Spleen (tissue), 11 donors: ENCODE measurements around the gene DNER. TPM values are rescaled to one million over a fixed set of nuclear protein-coding genes. Genes with fewer than 3 reads are reported as not detected.

Experiments
- DNase-seq: peaks from one replicate; pipeline ENCODE4 v3.0.0-alpha.2; 2020
- H3K27ac ChIP-seq, 8 donors: fragments of 200-600 bp; sonication (generic) in 7 of 8; 1 replicate in 4 of 8; 2 replicates in 4 of 8; pipeline versions ENCODE4 v1.5.0 to v1.8.0; 2016 to 2021; ENCODE audit warnings: inconsistent platforms in 4 of 8, mild to moderate bottlenecking in 4 of 8, moderate library complexity in 1 of 8
- H3K27me3 ChIP-seq, 7 donors: fragments of 200-600 bp; sonication (generic) in 6 of 7; replicated peaks in 1 of 7; 1 replicate in 4 of 7; 2 replicates in 3 of 7; pipeline versions ENCODE4 v1.5.0 to v1.8.0; 2016 to 2021; ENCODE audit warnings: inconsistent platforms in 3 of 7, mild to moderate bottlenecking in 1 of 7
- H3K36me3 ChIP-seq, 6 donors: fragments of 200-600 bp; sonication (generic) in 5 of 6; 1 replicate in 4 of 6; 2 replicates in 2 of 6; pipeline versions ENCODE4 v1.5.0 to v1.8.0; 2016 to 2021; ENCODE audit warnings: inconsistent platforms in 2 of 6
- H3K4me1 ChIP-seq, 6 donors: fragments of 200-600 bp; sonication (generic) in 5 of 6; 1 replicate in 3 of 6; 2 replicates in 3 of 6; pipeline versions ENCODE4 v1.5.0 to v1.8.0; 2016 to 2021; ENCODE audit warnings: inconsistent platforms in 3 of 6
- H3K4me3 ChIP-seq, 8 donors: fragments of 200-600 bp; sonication (generic) in 7 of 8; 1 replicate in 4 of 8; 2 replicates in 4 of 8; pipeline versions ENCODE4 v1.5.0 to v1.8.0; 2016 to 2021; ENCODE audit warnings: inconsistent platforms in 4 of 8, mild to moderate bottlenecking in 4 of 8, moderate library complexity in 2 of 8
- H3K9me3 ChIP-seq, 8 donors: fragments of 200-600 bp; sonication (generic) in 7 of 8; 1 replicate in 4 of 8; 2 replicates in 4 of 8; pipeline versions ENCODE4 v1.5.0 to v1.8.0; 2016 to 2021; ENCODE audit warnings: inconsistent platforms in 4 of 8
- CTCF ChIP-seq, 11 experiments: fragments of 200-600 bp in 7 of 11; fragments of 450-650 bp in 4 of 11; sonication (generic) in 4 of 11; IDR thresholded peaks in 8 of 11; conservative IDR thresholded peaks in 3 of 11; 1 replicate in 7 of 11; 2 replicates in 4 of 11; pipeline versions ENCODE4 v1.4.0 to v1.8.0; 2016 to 2021; ENCODE audit warnings: antibody characterized with exemption in 11 of 11, inconsistent platforms in 4 of 11, mild to moderate bottlenecking in 1 of 11
- POLR2A ChIP-seq, 3 donors: fragments of 450-650 bp; IDR thresholded peaks; one replicate each; pipeline ENCODE4 v1.5.1; 2017; ENCODE audit warnings: antibody characterized with exemption in 3 of 3, mild to moderate bottlenecking in 1 of 3
- POLR2AphosphoS5 ChIP-seq, 3 donors: sonication (generic); formaldehyde crosslinking; IDR thresholded peaks; one replicate each; pipeline ENCODE4 v1.5.1; 2017; ENCODE audit warnings: antibody characterized with exemption in 3 of 3
- WGBS, 5 donors: extraction: QIAGEN DNeasy Blood & Tissue Kit in 3 of 5; methylation state at CpG; one replicate each; pipeline versions ENCODE4 v1.1.5 to v1.1.7; 2013 to 2018; 5-methylcytosine and 5-hydroxymethylcytosine counted together
- intact Hi-C: fragments of 100-400 bp; cut with DNase I; formaldehyde crosslinking; loops from one replicate; pipeline ENCODE4 v1.15.0; 2023; ENCODE audit warnings: low total_unique reads
- polyA plus RNA-seq, 3 donors: library from polyadenylated mRNA; stranded (reverse); fragments of 200-250 nt; gene quantifications; one replicate each; pipeline ENCODE4 v1.2.1, GENCODE V29; 2013
- total RNA-seq, 7 donors: library from RNA; depleted of rRNA in 3 of 7; stranded (reverse); fragments of >200 nt in 3 of 7; fragmentation: NEBNext Ultra II Directional in 4 of 7; extraction: Animal tissue kit (Norgen Biotek cat#: 25700) in 4 of 7; gene quantifications; one replicate each; pipeline versions ENCODE4 v1.1.0 to v1.2.1, GENCODE V29; 2016 to 2021
- donor health status: healthy with polysubstance abuse.
- donor health status: DM: no; HTN: no; CAD: no; lungs with moderate emphysema.
- donor health status: DM: no; HTN: no; CAD: no.
- donor health status: Bipolar disorder and iron deficiency.
- donor health status: healthy.
- donor health status: DM: no; HTN: no; CAD: no.
- donor health status: DM: yes; HTN: yes; CAD: no.

DNER gene
- total and polyA plus RNA-seq, 10 donors, result 0.03 to 0.58 (median 0.26) TPM; not detected in 3

GRCh38 chr2:229635371-229635680 lies 79.0 kb downstream of the DNER start:
- Histone ChIP-seq H3K27ac (no peak overlapping the region), H3K4me1 (no peaks in the 10 kb centered on the region), H3K9me3 (no peaks in the 10 kb centered on the region), H3K27me3 (peaks cover 0 to 23% (median 0%) of the 10 kb centered on the region in 7 donors), H3K4me3 (no peak overlapping the region), H3K36me3 (no peaks in the 10 kb centered on the region)
- TF ChIP-seq CTCF (IDR thresholded peaks at IDR 0.05 in 8 of 11, conservative IDR thresholded peaks at IDR 0.05 in 3 of 11) (no peak), POLR2AphosphoS5 (IDR thresholded peaks at IDR 0.05) (no peak)
- intact Hi-C loops, result no loop called here
- WGBS, 5 donors, result 54 to 83% (median 78%) methylated on average over 1 of the region's 1 CpG
- DNase-seq, result no peak

GRCh38 chr2:229634601-229635370 lies 79.6 kb downstream of the DNER start:
- no peaks in the 10 kb centered on the region for H3K9me3 ChIP-seq
- H3K27ac ChIP-seq, result no peak overlapping the region
- intact Hi-C loops, result no loop called here
- H3K4me1 ChIP-seq, result no peaks in the 10 kb centered on the region
- H3K4me3 ChIP-seq, result no peak overlapping the region
- H3K36me3 ChIP-seq, result no peaks in the 10 kb centered on the region
- peaks cover 0 to 23% (median 0%) of the 10 kb centered on the region in 7 donors for H3K27me3 ChIP-seq
- DNase-seq, result no peak
- WGBS, 5 donors, result 49 to 61% (median 53%) methylated on average over 9 of the region's 9 CpGs
- TF ChIP-seq CTCF (IDR thresholded peaks at IDR 0.05 in 8 of 11, conservative IDR thresholded peaks at IDR 0.05 in 3 of 11), result no peak
- TF ChIP-seq POLR2AphosphoS5 (IDR thresholded peaks at IDR 0.05), result no peak
- TF ChIP-seq POLR2A (IDR thresholded peaks at IDR 0.05), result no peak

- Histone ChIP-seq H3K36me3 (no peaks in the 10 kb centered on the region), H3K4me3 (no peak overlapping the region), H3K4me1 (no peaks in the 10 kb centered on the region), H3K27me3 (peaks cover 0 to 23% (median 0%) of the 10 kb centered on the region in 7 donors), H3K27ac (no peak overlapping the region), H3K9me3 (no peaks in the 10 kb centered on the region)
- WGBS, 5 donors, result 73 to 91% (median 77%) methylated on average over 7 of the region's 7 CpGs
- TF ChIP-seq POLR2A (IDR thresholded peaks at IDR 0.05), result no peak
- TF ChIP-seq CTCF (IDR thresholded peaks at IDR 0.05 in 8 of 11, conservative IDR thresholded peaks at IDR 0.05 in 3 of 11), result no peak
- no peak for TF ChIP-seq POLR2AphosphoS5 (IDR thresholded peaks at IDR 0.05)
- DNase-seq, result no peak
- intact Hi-C loops, result no loop called here
These were observed 80.8 kb downstream of the DNER start for GRCh38 chr2:229633556-229633955.

GRCh38 chr2:229629039-229629438 lies 85.3 kb downstream of the DNER start:
- no peak for TF ChIP-seq POLR2AphosphoS5 (IDR thresholded peaks at IDR 0.05)
- Histone ChIP-seq H3K36me3 (no peaks in the 10 kb centered on the region), H3K4me3 (no peak overlapping the region), H3K27ac (no peak overlapping the region), H3K27me3 (peaks cover 0 to 9% (median 0%) of the 10 kb centered on the region in 7 donors), H3K4me1 (no peaks in the 10 kb centered on the region), H3K9me3 (no peaks in the 10 kb centered on the region)
- DNase-seq, result no peak
- intact Hi-C loops, result no loop called here
